ENCODE data around the gene OR6T1. TPM values are rescaled to one million over a fixed set of nuclear protein-coding genes. Genes with fewer than 3 reads are reported as not detected.

OR6T1 gene, protein sequence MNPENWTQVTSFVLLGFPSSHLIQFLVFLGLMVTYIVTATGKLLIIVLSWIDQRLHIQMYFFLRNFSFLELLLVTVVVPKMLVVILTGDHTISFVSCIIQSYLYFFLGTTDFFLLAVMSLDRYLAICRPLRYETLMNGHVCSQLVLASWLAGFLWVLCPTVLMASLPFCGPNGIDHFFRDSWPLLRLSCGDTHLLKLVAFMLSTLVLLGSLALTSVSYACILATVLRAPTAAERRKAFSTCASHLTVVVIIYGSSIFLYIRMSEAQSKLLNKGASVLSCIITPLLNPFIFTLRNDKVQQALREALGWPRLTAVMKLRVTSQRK
- not detected for polyA plus RNA-seq (ENCODE audit: low read depth in 6 of 6)

DNA sequence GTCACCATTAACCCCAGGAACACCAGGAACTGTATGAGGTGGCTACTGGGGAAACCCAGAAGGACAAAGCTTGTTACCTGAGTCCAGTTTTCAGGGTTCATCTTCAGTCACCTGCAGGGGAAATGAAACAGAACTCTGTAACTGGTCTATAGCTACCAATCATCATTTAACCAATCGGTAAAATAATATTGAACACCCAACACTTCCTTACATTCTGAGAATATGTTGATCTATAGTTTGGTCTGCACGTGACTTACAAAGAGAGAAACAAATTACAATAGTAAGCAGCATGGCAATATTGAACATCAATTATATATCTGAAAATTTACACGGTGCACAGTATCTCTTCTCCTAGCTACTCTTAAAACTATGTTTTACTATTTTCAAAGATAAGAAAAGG is at the start of gene OR6T1:
Gene OR6T1, minus strand, starts transcription at position 101 of the 400 bp plus-strand sequence. Its CDS starts 0 bp downstream, at position 101.
- Mint-ChIP-seq H3K36me3 (no peaks in the 10 kb centered on the region), H3K27ac (peak within 1 kb of the TSS in 1 of 6 donors; percentile 9), H3K9me3 (peaks cover 0 to 12% (median 2%) of the 10 kb centered on the region in 7 donors), H3K27me3 (peaks cover 5 to 9% (median 8%) of the 10 kb centered on the region in 3 donors), H3K4me1 (no peaks in the 10 kb centered on the region), H3K4me3 (peak within 1 kb of the TSS in 1 of 8 donors; percentile 5)
- ATAC-seq (ENCODE audit: low read depth in 2 of 2) = no peak
- no peak for DNase-seq

DNA sequence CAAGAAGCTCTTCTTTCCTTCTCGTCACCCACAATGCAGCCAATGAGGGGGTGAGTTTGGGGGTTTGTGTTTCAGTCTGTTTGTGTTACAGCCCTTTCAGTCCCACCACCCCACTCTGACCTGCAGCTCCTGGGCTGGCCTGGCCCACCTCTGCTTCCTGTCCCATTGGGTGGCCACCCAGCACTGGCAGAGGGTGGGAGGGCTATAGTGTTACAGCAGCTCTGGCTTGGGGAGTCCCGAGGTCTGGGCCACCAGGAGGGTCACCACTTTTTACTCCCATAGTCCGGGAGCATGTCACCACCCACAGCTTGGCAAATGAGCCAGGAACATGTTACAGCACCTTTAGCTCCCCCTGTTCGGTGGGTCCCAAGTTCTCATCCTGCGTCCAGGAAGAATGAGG is 35.7 kb upstream of the OR6T1 start:
- H3K27me3 Mint-ChIP-seq = peaks cover 0 to 6% (median 5%) of the 10 kb centered on the region in 3 donors
- peaks cover 3 to 17% (median 7%) of the 10 kb centered on the region in 7 donors for H3K9me3 Mint-ChIP-seq

DNA sequence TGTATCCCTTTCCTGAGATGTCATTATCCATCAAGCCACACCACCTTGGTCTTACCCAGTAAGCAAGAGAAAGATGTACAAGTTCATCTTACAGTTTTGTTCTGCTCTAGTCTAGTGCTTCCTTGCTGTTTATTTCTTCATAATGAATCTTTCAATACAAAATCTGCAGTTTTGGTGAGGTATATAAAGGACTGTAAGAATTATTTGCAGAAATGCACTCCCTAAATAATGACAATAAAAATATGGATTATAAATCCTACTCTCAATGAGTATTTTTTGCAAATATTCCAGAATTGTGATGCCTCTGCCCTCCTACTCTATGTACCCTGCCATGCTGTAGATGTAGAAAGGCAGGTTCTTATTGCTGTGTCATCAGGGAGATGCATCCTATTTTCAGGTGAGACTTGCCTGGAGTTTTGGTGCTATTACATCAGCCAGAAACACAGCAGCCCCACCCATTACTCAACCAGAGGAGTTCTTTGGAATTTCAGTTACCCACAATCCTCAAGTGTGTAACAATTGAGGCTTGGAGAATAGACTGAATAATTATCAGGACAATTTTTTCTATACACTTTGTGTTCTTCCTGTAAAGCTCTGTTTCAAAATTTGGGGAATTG is 34.2 kb upstream of the OR6T1 start, which contains the start of gene OR10S1:
Gene OR10S1, minus strand, starts transcription at position 51 of the 617 bp plus-strand sequence. CDS start 117 bp downstream, outside the sequence.
- ATAC-seq (ENCODE audit: low read depth in 2 of 2) = no peak
- H3K4me1 Mint-ChIP-seq = no peaks in the 10 kb centered on the region
- peaks cover 0 to 5% (median 3%) of the 10 kb centered on the region in 3 donors for H3K27me3 Mint-ChIP-seq
- H3K27ac Mint-ChIP-seq = peak within 1 kb of the TSS in 1 of 6 donors; percentile 7
- H3K36me3 Mint-ChIP-seq = no peaks in the 10 kb centered on the region
- no peak within 1 kb of the TSS for H3K4me3 Mint-ChIP-seq
- no peak for DNase-seq
- H3K9me3 Mint-ChIP-seq = peaks cover 3 to 12% (median 7%) of the 10 kb centered on the region in 7 donors

More for the DNA sequence above, 35.7 kb upstream of the OR6T1 start:
- Mint-ChIP-seq H3K36me3 (no peaks in the 10 kb centered on the region), H3K4me1 (no peaks in the 10 kb centered on the region), H3K4me3 (no peak overlapping the region), H3K27ac (no peak overlapping the region)
- ATAC-seq (ENCODE audit: low read depth in 2 of 2) (no peak), DNase-seq (no peak)

DNA sequence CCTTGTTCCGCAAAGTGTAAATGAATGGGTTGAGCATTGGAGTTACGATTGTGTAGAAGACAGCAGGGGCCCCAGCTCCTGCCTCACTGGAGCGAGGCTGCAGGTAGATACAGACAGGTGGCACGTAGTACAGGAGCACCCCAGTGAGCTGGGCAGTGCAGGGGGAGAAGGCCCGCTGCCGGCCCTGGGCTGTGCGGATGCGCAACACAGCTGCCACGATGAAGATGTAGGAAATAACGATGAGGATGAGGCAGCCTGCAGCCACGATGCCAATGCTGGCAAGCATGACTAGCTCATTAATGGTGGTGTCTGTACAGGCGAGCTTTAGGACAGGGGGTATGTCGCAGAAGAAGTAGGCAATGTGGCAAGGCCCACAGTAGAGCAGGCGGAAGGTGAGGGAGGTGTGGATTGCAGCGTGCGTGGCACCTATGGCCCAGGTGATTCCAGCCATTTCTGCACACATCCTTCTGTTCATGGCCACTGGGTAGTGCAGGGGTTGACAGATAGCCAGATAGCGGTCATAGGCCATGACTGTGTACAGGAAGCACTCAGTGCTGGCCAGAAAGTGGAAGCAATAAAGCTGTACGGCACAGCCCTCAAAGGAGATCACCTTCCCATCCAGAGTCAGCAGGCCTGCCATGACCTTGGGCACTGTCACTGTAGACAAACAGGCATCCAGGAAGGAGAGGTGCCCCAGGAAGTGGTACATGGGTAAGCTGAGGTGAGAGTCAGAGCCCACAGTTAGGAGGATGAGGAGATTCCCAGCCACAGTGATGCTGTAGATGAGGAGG is 33.3 kb upstream of the OR6T1 start:
- no peak for DNase-seq
- no peak for ATAC-seq (ENCODE audit: low read depth in 2 of 2)
- Mint-ChIP-seq H3K27me3 (peaks cover 0 to 5% (median 0%) of the 10 kb centered on the region in 3 donors), H3K4me3 (no peak overlapping the region), H3K36me3 (no peaks in the 10 kb centered on the region), H3K9me3 (peaks cover 0 to 5% (median 4%) of the 10 kb centered on the region in 7 donors), H3K4me1 (no peaks in the 10 kb centered on the region), H3K27ac (no peak overlapping the region)

DNA sequence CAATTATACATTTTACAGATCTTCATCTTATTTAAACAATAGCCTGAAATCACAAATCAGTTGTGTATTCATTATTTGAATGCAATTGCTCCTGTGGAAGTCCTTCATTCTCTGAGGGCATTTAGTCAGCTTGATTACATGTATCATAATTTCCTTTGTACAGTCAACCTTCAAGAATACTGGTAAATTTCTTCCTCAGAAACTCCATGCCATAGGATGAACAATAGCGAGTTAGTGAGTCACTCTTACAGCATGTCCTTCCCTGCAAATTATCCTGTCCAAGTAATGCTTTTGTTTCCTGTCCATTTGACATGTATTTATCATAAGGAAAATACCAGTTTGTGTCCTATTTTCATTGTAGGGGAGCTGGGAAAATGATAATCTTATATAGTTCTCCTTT is 30.2 kb upstream of the OR6T1 start:
- DNase-seq (no peak), ATAC-seq (ENCODE audit: low read depth in 2 of 2) (no peak)
- H3K4me1 Mint-ChIP-seq = no peaks in the 10 kb centered on the region
- no peak overlapping the region for H3K4me3 Mint-ChIP-seq
- peaks cover 0 to 5% (median 5%) of the 10 kb centered on the region in 3 donors for H3K27me3 Mint-ChIP-seq
- no peak overlapping the region for H3K27ac Mint-ChIP-seq
- H3K36me3 Mint-ChIP-seq = no peaks in the 10 kb centered on the region
- H3K9me3 Mint-ChIP-seq = peaks cover 0 to 11% (median 7%) of the 10 kb centered on the region in 7 donors

DNA sequence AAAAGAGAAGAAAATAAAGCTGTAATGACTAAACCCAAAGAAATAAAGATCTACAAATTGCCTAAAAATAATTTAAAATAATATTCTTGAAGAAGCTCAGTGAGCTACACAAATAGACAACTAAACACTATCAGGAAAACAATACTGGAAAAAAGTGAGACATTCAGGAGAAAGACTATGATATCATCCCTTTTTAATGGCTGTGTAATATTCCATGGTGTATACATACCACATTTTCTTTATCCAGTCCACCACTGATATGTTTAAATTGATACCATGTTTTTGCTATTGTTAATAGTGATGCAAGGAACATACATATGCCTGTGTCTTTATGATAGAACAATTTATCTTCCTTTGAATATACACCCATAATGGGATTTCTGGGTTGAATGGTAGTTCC is 13.1 kb upstream of the OR6T1 start:
- no peak overlapping the region for H3K27ac Mint-ChIP-seq
- H3K9me3 Mint-ChIP-seq = peaks cover 0 to 22% (median 7%) of the 10 kb centered on the region in 7 donors
- H3K4me3 Mint-ChIP-seq = no peak overlapping the region
- ATAC-seq (ENCODE audit: low read depth in 2 of 2) = no peak
- H3K36me3 Mint-ChIP-seq = no peaks in the 10 kb centered on the region
- peaks cover 0 to 9% (median 0%) of the 10 kb centered on the region in 3 donors for H3K27me3 Mint-ChIP-seq
- DNase-seq = no peak
- no peaks in the 10 kb centered on the region for H3K4me1 Mint-ChIP-seq

DNA sequence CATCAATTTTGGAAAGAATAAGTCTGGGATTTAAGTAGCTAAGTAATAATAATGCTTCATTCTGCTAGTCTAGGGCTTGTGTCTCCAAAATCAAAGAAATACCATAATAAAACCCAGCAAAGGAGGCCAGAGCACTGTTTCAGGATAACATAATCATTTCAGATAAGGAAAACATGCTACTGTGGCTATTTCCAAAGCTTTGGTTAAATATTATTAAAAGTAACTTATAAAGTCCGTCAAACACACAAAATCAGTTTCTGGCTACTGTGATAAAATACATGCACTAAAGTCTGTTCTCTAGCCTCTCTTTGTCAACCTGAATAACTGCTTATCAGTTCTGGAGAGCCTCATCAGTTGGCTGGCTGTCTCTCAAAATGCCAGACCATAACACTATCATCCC is 1.5 kb upstream of the OR6T1 start:
- H3K27me3 Mint-ChIP-seq = peaks cover under 1 to 9% (median 5%) of the 10 kb centered on the region in 3 donors
- H3K27ac Mint-ChIP-seq = no peak overlapping the region
- no peaks in the 10 kb centered on the region for H3K36me3 Mint-ChIP-seq
- peaks cover 0 to 7% (median 2%) of the 10 kb centered on the region in 7 donors for H3K9me3 Mint-ChIP-seq
- DNase-seq = no peak
- ATAC-seq (ENCODE audit: low read depth in 2 of 2) = no peak
- H3K4me3 Mint-ChIP-seq = no peak overlapping the region
- no peaks in the 10 kb centered on the region for H3K4me1 Mint-ChIP-seq

DNA sequence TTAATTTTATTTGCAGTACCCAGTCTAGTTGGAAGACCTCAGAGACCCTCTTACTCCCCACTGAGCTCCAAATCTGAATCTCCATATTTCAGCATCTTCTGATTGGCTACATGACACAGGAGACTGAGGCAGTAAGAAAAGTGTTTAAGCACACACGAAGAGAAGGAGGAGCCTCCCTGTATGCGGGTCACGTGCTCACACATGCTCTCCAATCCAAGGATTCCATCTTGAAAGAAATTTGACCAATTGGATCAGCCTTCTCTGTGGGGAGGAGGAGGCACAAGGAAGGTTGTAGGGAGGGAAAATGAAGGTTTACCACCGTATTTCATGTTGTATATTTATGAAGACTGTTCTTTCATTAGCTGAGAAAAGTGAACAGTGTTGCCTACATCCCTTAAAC is 1.2 kb downstream of the OR6T1 start:
- peaks cover 0 to 12% (median 2%) of the 10 kb centered on the region in 7 donors for H3K9me3 Mint-ChIP-seq
- ATAC-seq (ENCODE audit: low read depth in 2 of 2) (no peak), DNase-seq (no peak)
- H3K27me3 Mint-ChIP-seq = peaks cover 5 to 8% (median 8%) of the 10 kb centered on the region in 3 donors
- H3K36me3 Mint-ChIP-seq = no peaks in the 10 kb centered on the region
- H3K4me3 Mint-ChIP-seq = no peak overlapping the region
- no peak overlapping the region for H3K27ac Mint-ChIP-seq
- no peaks in the 10 kb centered on the region for H3K4me1 Mint-ChIP-seq

DNA sequence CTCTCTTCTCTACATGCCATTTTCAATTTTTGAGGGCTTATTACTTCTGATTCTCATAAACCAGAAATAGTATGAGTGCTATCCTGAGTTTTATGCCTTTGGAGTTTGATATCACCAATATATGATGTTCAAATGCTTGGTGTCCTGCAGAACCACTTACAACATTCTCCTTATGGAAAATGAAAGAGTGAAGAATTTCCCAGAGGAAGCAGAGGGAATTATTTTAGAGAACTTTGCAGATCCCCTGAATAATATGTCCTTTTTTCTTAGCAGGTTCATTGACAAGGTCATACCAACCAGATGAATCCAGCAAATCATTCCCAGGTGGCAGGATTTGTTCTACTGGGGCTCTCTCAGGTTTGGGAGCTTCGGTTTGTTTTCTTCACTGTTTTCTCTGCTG is 4.3 kb downstream of the OR6T1 start, which contains the start of gene OR4D5:
Gene OR4D5, plus strand, starts transcription at position 301 of the 400 bp plus-strand sequence. Its CDS starts 0 bp downstream, at position 301.
- Mint-ChIP-seq H3K9me3 (peaks cover 0 to 12% (median 2%) of the 10 kb centered on the region in 7 donors), H3K27me3 (peaks cover 0 to 8% (median 0%) of the 10 kb centered on the region in 3 donors), H3K4me3 (no peak within 1 kb of the TSS), H3K27ac (peak within 1 kb of the TSS in 1 of 6 donors; percentile 45), H3K36me3 (no peaks in the 10 kb centered on the region), H3K4me1 (no peaks in the 10 kb centered on the region)
- no peak for DNase-seq
- ATAC-seq (ENCODE audit: low read depth in 2 of 2) = no peak

DNA sequence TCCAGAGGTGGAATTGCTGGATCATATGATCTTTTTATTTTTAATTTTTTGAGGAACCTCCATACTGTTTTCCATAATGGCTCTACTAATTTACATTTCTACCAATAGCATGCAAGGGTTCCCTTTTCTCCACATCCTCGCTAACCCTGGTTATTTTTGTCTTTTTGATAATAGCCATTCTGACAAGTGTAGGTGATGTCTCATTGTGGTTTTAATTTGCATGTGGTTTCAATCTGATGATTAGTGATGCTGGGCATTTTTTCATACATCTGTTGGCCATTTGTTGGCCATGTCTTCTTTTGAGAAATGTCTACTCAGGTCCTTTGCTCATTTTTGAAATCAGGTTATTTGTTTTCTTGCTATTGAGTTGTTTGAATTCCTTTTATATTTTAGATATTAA is 19.6 kb downstream of the OR6T1 start:
- Mint-ChIP-seq H3K4me1 (no peaks in the 10 kb centered on the region), H3K27ac (no peak overlapping the region), H3K9me3 (peaks cover 0 to 4% (median 0%) of the 10 kb centered on the region in 7 donors), H3K4me3 (no peak overlapping the region), H3K36me3 (no peaks in the 10 kb centered on the region), H3K27me3 (peaks cover 0 to 6% (median 5%) of the 10 kb centered on the region in 3 donors)
- DNase-seq (no peak), ATAC-seq (ENCODE audit: low read depth in 2 of 2) (no peak)

DNA sequence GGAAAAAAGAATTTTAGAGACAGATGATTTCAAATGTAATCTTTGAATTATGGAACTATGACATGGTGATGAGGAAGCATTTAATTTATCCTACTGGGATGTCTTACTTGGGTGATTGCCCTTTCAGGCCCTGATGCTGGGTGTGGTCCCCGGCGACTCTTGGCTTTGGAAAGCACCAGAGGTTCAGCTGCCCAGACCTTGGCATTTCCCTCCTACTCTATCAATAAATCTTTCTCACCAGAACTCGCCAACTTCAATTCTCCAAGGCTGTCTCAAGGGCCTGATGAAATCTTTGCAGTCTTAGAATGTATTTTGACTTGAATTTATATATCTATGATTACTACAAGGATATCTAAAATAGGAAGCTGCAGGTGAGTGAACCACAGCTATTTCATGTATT is 22.7 kb downstream of the OR6T1 start:
- H3K4me1 Mint-ChIP-seq = no peaks in the 10 kb centered on the region
- H3K4me3 Mint-ChIP-seq = no peak overlapping the region
- no peak overlapping the region for H3K27ac Mint-ChIP-seq
- ATAC-seq (ENCODE audit: low read depth in 2 of 2) = no peak
- peaks cover 0 to 4% (median 0%) of the 10 kb centered on the region in 7 donors for H3K9me3 Mint-ChIP-seq
- no peaks in the 10 kb centered on the region for H3K36me3 Mint-ChIP-seq
- H3K27me3 Mint-ChIP-seq = no peaks in the 10 kb centered on the region
- no peak for DNase-seq

DNA sequence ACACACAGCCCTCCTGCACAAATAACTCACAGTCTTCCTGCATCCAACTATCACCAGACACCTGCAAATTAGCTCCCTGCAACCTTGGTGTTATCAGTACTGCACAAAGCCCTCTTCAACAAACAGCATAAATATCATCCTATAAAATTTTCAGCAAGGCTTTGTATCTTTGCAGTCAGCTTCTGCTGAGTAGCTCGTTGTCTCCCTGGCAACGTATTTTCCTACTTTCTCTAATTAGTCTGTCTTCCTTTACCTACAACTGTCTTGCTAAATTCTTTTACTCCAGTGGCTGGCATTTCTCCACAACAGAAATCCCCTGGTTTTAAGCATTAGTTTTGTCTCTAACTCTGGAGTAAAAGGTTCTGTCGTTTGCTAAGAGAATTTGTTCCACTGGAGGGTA is 37.8 kb downstream of the OR6T1 start:
- ATAC-seq (ENCODE audit: low read depth in 2 of 2) = no peak
- DNase-seq = no peak
- H3K27ac Mint-ChIP-seq = no peak overlapping the region
- H3K27me3 Mint-ChIP-seq = peaks cover 0 to 19% (median 7%) of the 10 kb centered on the region in 3 donors
- H3K36me3 Mint-ChIP-seq = no peaks in the 10 kb centered on the region
- no peak overlapping the region for H3K4me3 Mint-ChIP-seq
- H3K4me1 Mint-ChIP-seq = no peaks in the 10 kb centered on the region
- H3K9me3 Mint-ChIP-seq = no peaks in the 10 kb centered on the region

DNA sequence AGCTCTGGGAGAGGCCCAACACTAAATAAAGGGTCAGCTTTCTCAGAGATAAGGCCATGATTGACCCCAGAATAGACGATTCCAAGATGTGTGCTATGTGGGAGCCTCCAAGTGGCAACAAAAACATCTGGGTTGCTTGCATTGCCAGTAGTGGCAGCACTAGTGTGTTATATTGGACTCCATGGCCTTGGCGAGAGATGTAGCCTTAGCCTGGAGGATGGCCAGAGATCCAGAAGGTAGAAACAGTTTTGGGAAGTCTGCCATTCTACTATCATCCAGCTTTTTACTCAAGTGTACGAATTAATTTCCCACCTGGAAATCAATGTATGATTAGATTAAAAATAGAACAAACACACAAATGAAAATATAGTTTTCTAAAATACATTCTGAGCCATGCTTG is 38.7 kb downstream of the OR6T1 start:
- Mint-ChIP-seq H3K4me1 (no peaks in the 10 kb centered on the region), H3K36me3 (no peaks in the 10 kb centered on the region), H3K4me3 (no peak overlapping the region), H3K27ac (no peak overlapping the region), H3K27me3 (peaks cover 0 to 18% (median 7%) of the 10 kb centered on the region in 3 donors), H3K9me3 (no peaks in the 10 kb centered on the region)
- ATAC-seq (ENCODE audit: low read depth in 2 of 2) (no peak), DNase-seq (no peak)

Measured in naive B cell (primary cell).